ENCODE results near the gene LRRC63. TPM values are rescaled to one million over a fixed set of nuclear protein-coding genes. Genes with fewer than 3 reads are reported as not detected.

The LRRC63 gene
- total and polyA plus RNA-seq, 2 of the 4 experiments (the other 2 are of a cell fraction), result not detected

DNA sequence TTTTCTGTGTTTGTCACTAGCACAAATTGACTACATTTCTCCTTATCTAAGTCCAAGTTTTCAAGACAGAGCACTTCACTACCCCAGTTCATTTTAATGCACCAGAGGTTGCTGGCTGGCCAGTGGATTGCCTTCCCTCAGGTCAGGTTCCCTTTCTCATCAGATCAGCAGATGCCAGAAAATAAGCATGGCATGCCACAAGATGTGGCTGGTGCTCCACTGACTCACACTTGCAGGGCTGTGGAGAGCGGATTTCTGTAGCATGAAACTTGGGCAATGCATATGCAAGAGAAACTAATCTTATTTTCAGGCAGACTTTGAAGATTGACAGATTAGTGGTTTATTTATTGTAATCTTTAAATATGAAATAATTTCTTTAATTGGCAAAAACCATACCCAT, 95.8 kb downstream of the LRRC63 start:
- H3K27me3 ChIP-seq (ENCODE audit: control insufficient read depth, insufficient read depth, low read length), result no peaks in the 10 kb centered on the region
- no peak overlapping the region for H2AK5ac ChIP-seq (ENCODE audit: low read depth, low read length)
- H2AK9ac ChIP-seq (replicated peaks; ENCODE audit: low read depth, low read length, poor library complexity), result no peak overlapping the region
- no peak overlapping the region for H3K56ac ChIP-seq (ENCODE audit: extremely low read depth, insufficient read depth, low read length)
- BruUV-seq (replicated peaks), result no TSS peak
- H3K4me1 ChIP-seq (ENCODE audit: control insufficient read depth, insufficient read depth, low read length), result no peaks in the 10 kb centered on the region
- H3K79me1 ChIP-seq (ENCODE audit: low read depth in 1 of 2, low read length in 2 of 2), result no peaks in the 10 kb centered on the region
- dilution Hi-C loops (cut with HindIII; ENCODE audit: low sequenced_read_pairs, unreplicated experiment) (no loop called here), intact Hi-C loops (cut with micrococcal nuclease) (no loop called here), in situ Hi-C loops (cut with MboI; ENCODE audit: low sequenced_read_pairs) (no loop called here)
- H3K36me3 ChIP-seq (ENCODE audit: control insufficient read depth, insufficient read depth, low read length), result no peaks in the 10 kb centered on the region
- H3K9ac ChIP-seq (ENCODE audit: low read depth, low read length), result no peak overlapping the region
- no peak overlapping the region for H2BK5ac ChIP-seq (ENCODE audit: low read depth, low read length, poor library complexity, severe bottlenecking)
- H2BK20ac ChIP-seq (ENCODE audit: low read depth, low read length), result no peak overlapping the region
- no peak overlapping the region for H2BK120ac ChIP-seq (ENCODE audit: low read depth, low read length)
- no peak overlapping the region for H3K23ac ChIP-seq (ENCODE audit: low read depth, low read length)
- POLR2A ChIA-PET (ENCODE audit: unreplicated experiment), result no interaction called here
- H3K4ac ChIP-seq (ENCODE audit: low read depth, low read length), result no peak overlapping the region
- no peak overlapping the region for H3K27ac ChIP-seq (ENCODE audit: insufficient read depth, low read length)
- H4K8ac ChIP-seq (ENCODE audit: low read depth in 2 of 2, low read length in 2 of 2), result no peak overlapping the region
- no peaks in the 10 kb centered on the region for H4K20me1 ChIP-seq (ENCODE audit: insufficient read depth, low read length)
- H2BK15ac ChIP-seq (ENCODE audit: low read depth, low read length), result no peak overlapping the region
- no peak overlapping the region for H3K14ac ChIP-seq (replicated peaks; ENCODE audit: low read depth, low read length)
- H4K5ac ChIP-seq (ENCODE audit: low read depth, low read length), result no peak overlapping the region
- TF ChIP-seq FOS (IDR thresholded peaks at IDR 0.05; ENCODE audit: low read depth, low read length) (no peak), NFE2L2 (IDR thresholded peaks at IDR 0.05; ENCODE audit: low read depth, low read length) (no peak), CEBPB (IDR thresholded peaks at IDR 0.05; ENCODE audit: low read depth, low read length) (no peak), MAFK (IDR thresholded peaks at IDR 0.05; ENCODE audit: low read depth, low read length) (no peak), RAD21 (IDR thresholded peaks at IDR 0.05; ENCODE audit: low read length) (no peak), MXI1 (IDR thresholded peaks at IDR 0.05; ENCODE audit: borderline replicate concordance, low read depth, low read length) (no peak), SMC3 (IDR thresholded peaks at IDR 0.05; ENCODE audit: low read depth, low read length) (no peak), RFX5 (IDR thresholded peaks at IDR 0.05; ENCODE audit: low read depth, low read length) (no peak), POLR2A (IDR thresholded peaks at IDR 0.05; ENCODE audit: low read depth, low read length) (no peak), CHD1 (IDR thresholded peaks at IDR 0.05; ENCODE audit: low read depth, low read length) (no peak), MAZ (IDR thresholded peaks at IDR 0.05; ENCODE audit: borderline replicate concordance, low read depth, low read length) (no peak), RCOR1 (IDR thresholded peaks at IDR 0.05; ENCODE audit: insufficient replicate concordance, low read length) (no peak), BHLHE40 (IDR thresholded peaks at IDR 0.05; ENCODE audit: low read depth, low read length) (no peak)
- TF ChIP-seq, protein P1, sequence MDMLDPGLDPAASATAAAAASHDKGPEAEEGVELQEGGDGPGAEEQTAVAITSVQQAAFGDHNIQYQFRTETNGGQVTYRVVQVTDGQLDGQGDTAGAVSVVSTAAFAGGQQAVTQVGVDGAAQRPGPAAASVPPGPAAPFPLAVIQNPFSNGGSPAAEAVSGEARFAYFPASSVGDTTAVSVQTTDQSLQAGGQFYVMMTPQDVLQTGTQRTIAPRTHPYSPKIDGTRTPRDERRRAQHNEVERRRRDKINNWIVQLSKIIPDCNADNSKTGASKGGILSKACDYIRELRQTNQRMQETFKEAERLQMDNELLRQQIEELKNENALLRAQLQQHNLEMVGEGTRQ (IDR thresholded peaks at IDR 0.05; ENCODE audit: low read depth, low read length), result no peak
- TF ChIP-seq, protein P2, sequence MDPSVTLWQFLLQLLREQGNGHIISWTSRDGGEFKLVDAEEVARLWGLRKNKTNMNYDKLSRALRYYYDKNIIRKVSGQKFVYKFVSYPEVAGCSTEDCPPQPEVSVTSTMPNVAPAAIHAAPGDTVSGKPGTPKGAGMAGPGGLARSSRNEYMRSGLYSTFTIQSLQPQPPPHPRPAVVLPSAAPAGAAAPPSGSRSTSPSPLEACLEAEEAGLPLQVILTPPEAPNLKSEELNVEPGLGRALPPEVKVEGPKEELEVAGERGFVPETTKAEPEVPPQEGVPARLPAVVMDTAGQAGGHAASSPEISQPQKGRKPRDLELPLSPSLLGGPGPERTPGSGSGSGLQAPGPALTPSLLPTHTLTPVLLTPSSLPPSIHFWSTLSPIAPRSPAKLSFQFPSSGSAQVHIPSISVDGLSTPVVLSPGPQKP (IDR thresholded peaks at IDR 0.05; ENCODE audit: borderline replicate concordance, low read depth, low read length), result no peak
- TF ChIP-seq, protein P3, sequence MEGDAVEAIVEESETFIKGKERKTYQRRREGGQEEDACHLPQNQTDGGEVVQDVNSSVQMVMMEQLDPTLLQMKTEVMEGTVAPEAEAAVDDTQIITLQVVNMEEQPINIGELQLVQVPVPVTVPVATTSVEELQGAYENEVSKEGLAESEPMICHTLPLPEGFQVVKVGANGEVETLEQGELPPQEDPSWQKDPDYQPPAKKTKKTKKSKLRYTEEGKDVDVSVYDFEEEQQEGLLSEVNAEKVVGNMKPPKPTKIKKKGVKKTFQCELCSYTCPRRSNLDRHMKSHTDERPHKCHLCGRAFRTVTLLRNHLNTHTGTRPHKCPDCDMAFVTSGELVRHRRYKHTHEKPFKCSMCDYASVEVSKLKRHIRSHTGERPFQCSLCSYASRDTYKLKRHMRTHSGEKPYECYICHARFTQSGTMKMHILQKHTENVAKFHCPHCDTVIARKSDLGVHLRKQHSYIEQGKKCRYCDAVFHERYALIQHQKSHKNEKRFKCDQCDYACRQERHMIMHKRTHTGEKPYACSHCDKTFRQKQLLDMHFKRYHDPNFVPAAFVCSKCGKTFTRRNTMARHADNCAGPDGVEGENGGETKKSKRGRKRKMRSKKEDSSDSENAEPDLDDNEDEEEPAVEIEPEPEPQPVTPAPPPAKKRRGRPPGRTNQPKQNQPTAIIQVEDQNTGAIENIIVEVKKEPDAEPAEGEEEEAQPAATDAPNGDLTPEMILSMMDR (conservative IDR thresholded peaks at IDR 0.05; ENCODE audit: low read depth, low read length), result no peak
- no peak overlapping the region for H3K4me2 ChIP-seq (ENCODE audit: low read depth, low read length)
- no peak overlapping the region for H2AFZ ChIP-seq (replicated peaks; ENCODE audit: low read length, poor library complexity)
- no CpG with 5 or more reads among the region's 1 CpG for WGBS, 2 experiments (ENCODE audit: extremely low coverage in 2 of 2, insufficient read length in 1 of 2)
- CTCF ChIA-PET, result no interaction called here
- DNase-seq (no peak), ATAC-seq (ENCODE audit: low read depth) (no peak)
- H4K91ac ChIP-seq (ENCODE audit: insufficient read depth, low read depth, low read length), result no peak overlapping the region
- H3K9me1 ChIP-seq (ENCODE audit: insufficient read depth, low read length), result no peaks in the 10 kb centered on the region
- no peaks in the 10 kb centered on the region for H3K9me3 ChIP-seq (ENCODE audit: control insufficient read depth, insufficient read depth, low read length)
- H3K18ac ChIP-seq (ENCODE audit: low read depth, low read length), result no peak overlapping the region
- H3K4me3 ChIP-seq (ENCODE audit: insufficient read depth, low read depth, low read length), result no peak overlapping the region
